Stimulated activated effector memory CD8-positive, alpha-beta T cell treated with anti-CD3 and anti-CD28 coated beads, Interleukin-12 subunit alpha, Interleukin-12 subunit beta, amount 100 ng/mL, for 72 hours (primary cell): ENCODE data around the gene PDZD2.
"Not testable (repeated sequence)": the region's sequence is repeated elsewhere in the genome, so short reads cannot be mapped to it uniquely, and the experiment has no call there.

Source experiments
- ATAC-seq: fragments of 150-1000 bp; cut with Tn5 transposase; 2 replicates; pipeline ENCODE4 v1.10.0; 2021
- DNase-seq, 2 donors: peaks; one replicate each; pipeline ENCODE4 v3.0.0; 2021 to 2022; ENCODE audit warnings: low spot score in 2 of 2
- H3K27ac Mint-ChIP-seq: one replicate; pipeline ENCODE4 v1.8.0; 2022; ENCODE audit warnings: mild to moderate bottlenecking, mixed read lengths
- H3K36me3 Mint-ChIP-seq: one replicate; pipeline ENCODE4 v1.8.0; 2022; ENCODE audit warnings: mild to moderate bottlenecking, mixed read lengths
- H3K4me1 Mint-ChIP-seq: one replicate; pipeline ENCODE4 v1.8.0; 2022; ENCODE audit warnings: mixed read lengths
- H3K4me3 Mint-ChIP-seq: one replicate; pipeline ENCODE4 v1.8.0; 2022; ENCODE audit warnings: mild to moderate bottlenecking, mixed read lengths
- H3K9me3 Mint-ChIP-seq: one replicate; pipeline ENCODE4 v1.8.0; 2022; ENCODE audit warnings: mixed read lengths

PDZD2 gene

DNA sequence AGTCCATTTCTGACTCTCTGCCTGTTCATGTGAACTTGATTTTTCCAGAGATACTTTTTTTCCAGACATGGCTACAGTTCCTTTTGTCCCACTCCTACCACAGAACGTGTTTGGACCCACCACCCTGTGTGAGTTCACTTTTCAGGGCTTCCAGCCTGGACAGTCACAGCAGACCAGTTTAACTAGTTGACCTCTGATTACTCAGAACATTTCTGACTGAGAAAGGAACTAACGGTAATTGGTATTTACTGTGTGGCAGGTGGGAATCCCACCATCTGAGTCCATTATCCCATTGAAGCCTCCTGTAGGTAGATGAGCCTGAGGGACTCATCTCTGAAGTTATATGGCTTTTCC, 325.1 kb downstream of the PDZD2 start:
- Mint-ChIP-seq H3K4me3 (no peak overlapping the region), H3K9me3 (no peaks in the 10 kb centered on the region), H3K4me1 (no peaks in the 10 kb centered on the region), H3K27ac (no peak overlapping the region), H3K36me3 (no peaks in the 10 kb centered on the region)
- DNase-seq = no peak
- ATAC-seq = no peak

DNA sequence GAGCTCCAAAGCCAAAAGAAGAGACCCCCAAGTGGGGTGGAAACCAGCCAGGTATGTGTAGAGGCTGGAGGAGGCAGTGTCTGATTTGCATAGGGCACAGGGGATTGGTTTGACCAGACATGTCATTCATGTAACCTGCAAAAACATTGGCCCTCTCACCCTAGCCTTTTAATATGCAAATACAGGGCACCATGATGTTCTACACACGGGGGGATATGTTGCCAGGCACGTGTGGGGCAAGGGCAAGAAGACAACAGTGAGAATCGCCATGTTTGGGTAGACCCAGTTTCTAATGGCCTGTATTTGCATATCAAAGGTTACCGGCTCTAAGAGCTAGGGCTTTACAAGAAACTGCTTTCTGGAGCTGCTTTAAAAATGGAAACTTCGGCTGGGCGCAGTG, 326.3 kb downstream of the PDZD2 start:
- ATAC-seq = no peak
- no peaks in the 10 kb centered on the region for H3K9me3 Mint-ChIP-seq

GRCh38 chr5:31966936-31967335, 328.0 kb downstream of the PDZD2 start:
- Mint-ChIP-seq H3K4me3 (no peak overlapping the region), H3K27ac (no peak overlapping the region), H3K9me3 (no peaks in the 10 kb centered on the region), H3K4me1 (no peaks in the 10 kb centered on the region), H3K36me3 (no peaks in the 10 kb centered on the region)
- DNase-seq = no peak
- no peak for ATAC-seq

More for the DNA sequence above, 326.3 kb downstream of the PDZD2 start:
- Mint-ChIP-seq H3K27ac (no peak overlapping the region), H3K4me1 (no peaks in the 10 kb centered on the region), H3K4me3 (no peak overlapping the region), H3K36me3 (no peaks in the 10 kb centered on the region)
- DNase-seq = no peak

GRCh38 chr5:31967461-31967860, 328.5 kb downstream of the PDZD2 start:
- DNase-seq (no peak), ATAC-seq (no peak)
- Mint-ChIP-seq H3K4me1 (no peaks in the 10 kb centered on the region), H3K9me3 (no peaks in the 10 kb centered on the region), H3K36me3 (no peaks in the 10 kb centered on the region), H3K27ac (no peak overlapping the region), H3K4me3 (no peak overlapping the region)

DNA sequence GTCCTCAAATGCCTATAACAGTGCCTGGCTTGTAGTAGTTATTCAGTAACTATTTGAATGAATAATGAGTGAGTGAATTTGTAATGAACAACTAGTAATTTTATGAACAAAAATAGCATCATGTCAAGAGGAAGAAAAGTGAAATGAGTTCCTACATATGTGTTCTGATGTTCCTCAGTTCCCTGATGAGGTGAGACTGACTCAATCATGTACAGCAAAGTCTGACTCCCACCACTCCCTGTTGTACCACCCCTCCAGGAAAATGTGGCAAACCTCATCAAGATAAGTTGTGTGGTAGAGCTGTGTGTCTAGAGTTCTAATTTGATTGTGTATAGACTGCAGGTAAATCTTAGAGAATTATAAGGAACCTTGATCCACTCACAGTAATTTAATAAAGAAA, 333.6 kb downstream of the PDZD2 start:
- Mint-ChIP-seq H3K9me3 (no peaks in the 10 kb centered on the region), H3K27ac (no peak overlapping the region), H3K4me3 (no peak overlapping the region), H3K36me3 (no peaks in the 10 kb centered on the region), H3K4me1 (no peaks in the 10 kb centered on the region)
- DNase-seq (no peak), ATAC-seq (peak; percentile 67)

- not testable (repeated sequence) for H3K9me3 Mint-ChIP-seq, ATAC-seq, H3K4me3 Mint-ChIP-seq, DNase-seq, H3K36me3 Mint-ChIP-seq, H3K27ac Mint-ChIP-seq, H3K4me1 Mint-ChIP-seq
Measured at GRCh38 chr5:31975189-31975612, 336.3 kb downstream of the PDZD2 start.

GRCh38 chr5:31976169-31976568, 337.2 kb downstream of the PDZD2 start:
- no peaks in the 10 kb centered on the region for H3K4me1 Mint-ChIP-seq
- H3K4me3 Mint-ChIP-seq = no peak overlapping the region
- H3K9me3 Mint-ChIP-seq = no peaks in the 10 kb centered on the region
- no peak overlapping the region for H3K27ac Mint-ChIP-seq
- H3K36me3 Mint-ChIP-seq = no peaks in the 10 kb centered on the region
- ATAC-seq = no peak
- DNase-seq = no peak

DNA sequence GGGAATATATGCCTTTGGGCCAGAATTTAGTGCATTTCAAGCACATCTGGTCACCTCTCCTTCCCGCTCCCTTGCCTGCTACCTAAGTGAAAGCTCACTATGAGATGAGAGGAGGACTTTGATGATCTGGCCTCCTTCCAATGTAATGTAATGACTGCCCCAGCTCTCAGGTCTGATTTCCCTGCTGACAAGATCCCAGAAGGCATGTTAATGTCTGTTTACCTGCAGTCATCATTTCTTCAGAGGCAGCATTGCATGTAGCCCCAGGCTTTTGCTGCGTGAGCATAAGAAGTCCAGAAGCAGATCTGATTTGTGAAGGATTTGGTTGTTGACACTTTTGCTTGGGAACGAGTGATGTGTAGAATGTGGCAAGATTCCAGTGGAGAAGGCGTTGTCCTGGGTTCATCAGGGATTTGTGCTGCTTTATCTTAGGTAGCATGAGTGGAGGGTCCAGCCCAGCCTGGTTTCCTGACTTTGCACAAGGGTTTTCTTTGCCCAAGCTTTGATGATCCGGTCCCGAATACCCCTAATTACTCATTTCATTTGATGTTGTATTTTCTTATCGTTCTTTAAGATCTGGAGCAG, 342.5 kb downstream of the PDZD2 start:
- H3K4me3 Mint-ChIP-seq = no peak overlapping the region
- no peaks in the 10 kb centered on the region for H3K36me3 Mint-ChIP-seq
- H3K4me1 Mint-ChIP-seq = no peaks in the 10 kb centered on the region
- no peak overlapping the region for H3K27ac Mint-ChIP-seq
- ATAC-seq (no peak), DNase-seq (no peak)
- H3K9me3 Mint-ChIP-seq = no peaks in the 10 kb centered on the region

GRCh38 chr5:31982027-31982426, 343.1 kb downstream of the PDZD2 start:
- Mint-ChIP-seq H3K4me3 (no peak overlapping the region), H3K9me3 (no peaks in the 10 kb centered on the region)

GRCh38 chr5:31982621-31983020, 343.7 kb downstream of the PDZD2 start:
- ATAC-seq = no peak
- no peaks in the 10 kb centered on the region for H3K4me1 Mint-ChIP-seq
- DNase-seq = no peak
- no peaks in the 10 kb centered on the region for H3K36me3 Mint-ChIP-seq
- H3K4me3 Mint-ChIP-seq = no peak overlapping the region
- H3K9me3 Mint-ChIP-seq = no peaks in the 10 kb centered on the region
- H3K27ac Mint-ChIP-seq = no peak overlapping the region

More at GRCh38 chr5:31982027-31982426, 343.1 kb downstream of the PDZD2 start:
- H3K36me3 Mint-ChIP-seq = no peaks in the 10 kb centered on the region
- ATAC-seq = no peak
- DNase-seq = no peak
- H3K27ac Mint-ChIP-seq = no peak overlapping the region
- H3K4me1 Mint-ChIP-seq = no peaks in the 10 kb centered on the region

GRCh38 chr5:31983851-31984250, 344.9 kb downstream of the PDZD2 start:
- H3K4me3 Mint-ChIP-seq = no peak overlapping the region
- peaks cover 3% of the 10 kb centered on the region for H3K9me3 Mint-ChIP-seq
- H3K4me1 Mint-ChIP-seq = no peaks in the 10 kb centered on the region
- DNase-seq (no peak), ATAC-seq (no peak)
- no peaks in the 10 kb centered on the region for H3K36me3 Mint-ChIP-seq
- H3K27ac Mint-ChIP-seq = no peak overlapping the region

- H3K36me3 Mint-ChIP-seq = no peaks in the 10 kb centered on the region
- no peak overlapping the region for H3K27ac Mint-ChIP-seq
- no peak for ATAC-seq
- no peak overlapping the region for H3K4me3 Mint-ChIP-seq
- H3K4me1 Mint-ChIP-seq = no peaks in the 10 kb centered on the region
- DNase-seq = no peak
- H3K9me3 Mint-ChIP-seq = peaks cover 3% of the 10 kb centered on the region
Measured at GRCh38 chr5:31984691-31985090, 345.8 kb downstream of the PDZD2 start.

DNA sequence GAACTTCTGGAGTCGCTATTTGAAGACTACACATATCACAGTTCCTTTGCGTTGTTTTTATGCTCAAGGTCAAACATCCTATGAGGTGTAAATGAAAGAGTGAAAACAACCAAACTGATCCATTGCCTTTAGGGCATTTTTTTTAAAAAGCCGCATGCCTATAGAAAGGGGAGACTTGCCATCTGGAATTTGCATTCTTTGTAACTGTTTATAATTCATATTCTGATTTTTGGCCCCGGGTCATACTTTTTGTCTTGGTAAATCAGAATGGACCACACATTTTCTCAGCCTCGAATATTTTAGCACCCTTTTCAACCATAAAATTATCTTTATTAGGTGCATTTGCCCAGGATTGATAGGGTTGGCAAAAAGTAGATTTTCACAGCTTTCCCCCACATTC, 347.2 kb downstream of the PDZD2 start:
- Mint-ChIP-seq H3K9me3 (peaks cover 3% of the 10 kb centered on the region), H3K36me3 (no peaks in the 10 kb centered on the region), H3K4me1 (no peaks in the 10 kb centered on the region), H3K4me3 (no peak overlapping the region), H3K27ac (no peak overlapping the region)
- no peak for DNase-seq
- no peak for ATAC-seq

DNA sequence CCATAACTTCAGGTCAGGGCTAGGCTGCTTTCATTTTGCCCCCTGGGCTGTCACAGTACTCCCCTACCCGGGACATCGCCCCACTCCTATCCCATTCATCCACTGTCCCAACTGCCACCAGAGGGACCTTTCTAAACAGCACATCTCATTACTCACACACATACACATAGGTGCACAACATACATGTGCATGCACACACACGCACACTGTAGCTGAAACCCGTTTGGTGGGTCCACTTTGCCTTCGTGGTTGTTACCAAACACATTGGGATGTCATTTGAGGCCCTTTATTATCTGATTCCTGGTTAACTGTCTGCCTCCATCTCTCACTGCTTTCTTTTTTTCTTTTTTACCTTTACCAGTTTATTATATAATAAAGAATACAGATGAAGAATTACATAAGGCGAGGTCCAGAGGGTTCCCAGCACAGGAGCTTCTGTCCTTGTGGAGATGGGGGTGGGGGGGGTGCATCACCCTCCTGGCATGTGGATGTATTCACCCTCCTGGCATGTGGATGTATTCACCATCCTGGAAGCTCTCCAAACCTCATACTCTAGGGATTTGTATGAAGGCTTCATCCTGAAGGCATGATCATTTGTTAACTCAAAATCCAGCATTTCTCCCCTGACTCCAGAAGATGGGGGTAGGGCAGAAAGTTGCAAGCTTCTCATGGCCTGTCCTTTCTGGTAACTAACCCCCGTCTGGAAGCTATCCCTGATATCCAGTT, 349.2 kb downstream of the PDZD2 start:
- Mint-ChIP-seq H3K36me3 (no peaks in the 10 kb centered on the region), H3K4me3 (no peak overlapping the region), H3K9me3 (peaks cover 3% of the 10 kb centered on the region), H3K4me1 (no peaks in the 10 kb centered on the region), H3K27ac (no peak overlapping the region)
- DNase-seq = no peak
- ATAC-seq = peak; percentile 11

DNA sequence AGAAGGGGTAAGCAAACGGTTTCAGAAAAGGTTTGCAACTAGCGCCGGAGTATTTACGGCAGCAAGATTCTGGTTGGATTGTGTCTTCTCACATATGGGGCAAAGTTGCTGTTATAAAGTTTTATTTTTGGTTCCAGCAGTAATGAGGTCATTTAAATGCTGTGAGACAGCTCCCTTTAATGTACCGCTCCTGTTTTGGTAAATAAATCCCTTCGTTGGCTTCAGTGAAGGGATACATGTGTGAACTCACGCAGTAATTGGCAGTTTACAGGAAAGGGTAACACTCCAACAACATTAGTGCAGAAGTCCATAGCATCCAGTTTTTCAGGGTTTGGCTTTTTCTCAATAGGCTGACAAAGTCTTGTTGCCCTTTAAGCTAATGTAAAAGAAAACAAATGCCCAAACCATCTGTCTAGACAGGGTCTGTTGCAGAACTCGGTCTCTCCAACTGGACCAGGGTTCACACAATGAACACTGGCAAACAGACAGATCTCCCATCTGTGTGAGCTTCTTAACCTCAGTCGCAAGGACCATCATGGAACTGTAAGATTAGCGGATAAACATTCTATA, 351.2 kb downstream of the PDZD2 start:
- H3K27ac Mint-ChIP-seq = no peak overlapping the region
- no peak overlapping the region for H3K4me3 Mint-ChIP-seq
- H3K36me3 Mint-ChIP-seq = no peaks in the 10 kb centered on the region
- H3K4me1 Mint-ChIP-seq = no peaks in the 10 kb centered on the region
- no peak for DNase-seq
- H3K9me3 Mint-ChIP-seq = peaks cover 3% of the 10 kb centered on the region
- no peak for ATAC-seq

- Mint-ChIP-seq H3K9me3 (peaks cover 3% of the 10 kb centered on the region), H3K4me3 (no peak overlapping the region), H3K4me1 (no peaks in the 10 kb centered on the region), H3K36me3 (no peaks in the 10 kb centered on the region), H3K27ac (no peak overlapping the region)
- ATAC-seq (no peak), DNase-seq (no peak)
Measured at GRCh38 chr5:31990701-31991110, 351.8 kb downstream of the PDZD2 start.
